ENCODE data around the gene SPINK1. TPM values are rescaled to one million over a fixed set of nuclear protein-coding genes. Genes with fewer than 3 reads are reported as not detected.

Gene SPINK1
- polyA plus RNA-seq, 1 donor from 2014 or later = not detected

DNA sequence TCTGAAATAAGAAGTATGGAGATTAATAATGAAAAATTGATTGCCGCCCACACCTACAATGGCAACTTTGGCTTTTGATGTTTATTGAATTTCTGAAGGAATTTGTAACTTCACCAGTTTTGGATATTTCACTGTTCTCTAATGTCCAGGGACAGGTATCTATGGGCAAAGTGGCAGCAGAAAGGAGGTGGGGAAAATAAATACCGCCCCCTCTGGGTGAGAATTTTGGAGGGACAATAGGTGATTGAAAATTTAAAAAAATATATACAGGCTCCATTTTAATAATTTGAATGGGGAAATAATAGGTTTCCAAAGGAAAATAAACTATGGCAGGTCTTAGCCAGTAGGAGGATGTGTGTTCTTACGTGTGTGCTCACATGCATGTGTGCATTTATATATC is 48.3 kb upstream of the SPINK1 start:
- no peak for TF ChIP-seq EP300 (conservative IDR thresholded peaks at IDR 0.05; ENCODE audit: poor library complexity, severe bottlenecking)
- no peak for TF ChIP-seq SMC3 (conservative IDR thresholded peaks at IDR 0.05; ENCODE audit: poor library complexity)
- no peak for TF ChIP-seq TAF1 (IDR thresholded peaks at IDR 0.05; ENCODE audit: low read depth)
- TF ChIP-seq POLR2AphosphoS5 (IDR thresholded peaks at IDR 0.05) = no peak
- TF ChIP-seq RAD21 (conservative IDR thresholded peaks at IDR 0.05) = no peak
- TF ChIP-seq, protein P1, sequence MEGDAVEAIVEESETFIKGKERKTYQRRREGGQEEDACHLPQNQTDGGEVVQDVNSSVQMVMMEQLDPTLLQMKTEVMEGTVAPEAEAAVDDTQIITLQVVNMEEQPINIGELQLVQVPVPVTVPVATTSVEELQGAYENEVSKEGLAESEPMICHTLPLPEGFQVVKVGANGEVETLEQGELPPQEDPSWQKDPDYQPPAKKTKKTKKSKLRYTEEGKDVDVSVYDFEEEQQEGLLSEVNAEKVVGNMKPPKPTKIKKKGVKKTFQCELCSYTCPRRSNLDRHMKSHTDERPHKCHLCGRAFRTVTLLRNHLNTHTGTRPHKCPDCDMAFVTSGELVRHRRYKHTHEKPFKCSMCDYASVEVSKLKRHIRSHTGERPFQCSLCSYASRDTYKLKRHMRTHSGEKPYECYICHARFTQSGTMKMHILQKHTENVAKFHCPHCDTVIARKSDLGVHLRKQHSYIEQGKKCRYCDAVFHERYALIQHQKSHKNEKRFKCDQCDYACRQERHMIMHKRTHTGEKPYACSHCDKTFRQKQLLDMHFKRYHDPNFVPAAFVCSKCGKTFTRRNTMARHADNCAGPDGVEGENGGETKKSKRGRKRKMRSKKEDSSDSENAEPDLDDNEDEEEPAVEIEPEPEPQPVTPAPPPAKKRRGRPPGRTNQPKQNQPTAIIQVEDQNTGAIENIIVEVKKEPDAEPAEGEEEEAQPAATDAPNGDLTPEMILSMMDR (IDR thresholded peaks at IDR 0.05; ENCODE audit: poor library complexity, severe bottlenecking) = no peak
- no peak for TF ChIP-seq REST (IDR thresholded peaks at IDR 0.05; ENCODE audit: borderline replicate concordance)
- TF ChIP-seq MXI1 (conservative IDR thresholded peaks at IDR 0.05; ENCODE audit: poor library complexity, severe bottlenecking) = no peak
- TF ChIP-seq EZH2 (IDR thresholded peaks at IDR 0.05; ENCODE audit: borderline replicate concordance, insufficient read depth, low read length, poor library complexity, severe bottlenecking) = no peak

GRCh38 chr5:147878066-147878759 is 46.7 kb upstream of the SPINK1 start, which contains the start of gene SCGB3A2:
Gene SCGB3A2 (plus strand): TSS chr5:147878711. CDS start chr5:147878804, 93 bp downstream.
- H3K4me2 ChIP-seq (ENCODE audit: low read length) = no peak within 1 kb of the TSS

More for the DNA sequence above, 48.3 kb upstream of the SPINK1 start:
- Histone ChIP-seq H3K9me3 (ENCODE audit: low read length) (no peaks in the 10 kb centered on the region), H3K79me2 (replicated peaks; ENCODE audit: insufficient read depth, low read length) (no peaks in the 10 kb centered on the region), H3F3A (ENCODE audit: insufficient read depth, low read length, poor library complexity, severe bottlenecking) (no peaks in the 10 kb centered on the region), H3K27me3 (ENCODE audit: insufficient read depth, low read depth, low read length) (no peaks in the 10 kb centered on the region), H4K20me1 (ENCODE audit: insufficient read depth) (no peaks in the 10 kb centered on the region), H3K9me2 (ENCODE audit: insufficient read depth, low read length) (no peaks in the 10 kb centered on the region), H3K27ac (ENCODE audit: low read length) (no peak overlapping the region), H3K4me2 (ENCODE audit: low read length) (no peak overlapping the region), H2AFZ (ENCODE audit: low read depth, low read length) (no peak overlapping the region), H3K4me3 (ENCODE audit: low read length) (no peak overlapping the region), H3K36me3 (ENCODE audit: insufficient read depth, low read length) (no peaks in the 10 kb centered on the region), H3K9ac (ENCODE audit: low read length) (no peak overlapping the region)

More at GRCh38 chr5:147878066-147878759, 46.7 kb upstream of the SPINK1 start, which contains the start of gene SCGB3A2:
- Histone ChIP-seq H3K9ac (ENCODE audit: low read length) (no peak within 1 kb of the TSS), H3K4me3 (ENCODE audit: low read length) (no peak within 1 kb of the TSS), H4K20me1 (ENCODE audit: insufficient read depth) (no peaks in the 10 kb centered on the region), H3K36me3 (ENCODE audit: insufficient read depth, low read length) (no peaks in the 10 kb centered on the region), H2AFZ (ENCODE audit: low read depth, low read length) (no peak within 1 kb of the TSS), H3K9me3 (ENCODE audit: low read length) (no peaks in the 10 kb centered on the region), H3K9me2 (ENCODE audit: insufficient read depth, low read length) (no peaks in the 10 kb centered on the region), H3F3A (ENCODE audit: insufficient read depth, low read length, poor library complexity, severe bottlenecking) (no peaks in the 10 kb centered on the region), H3K27me3 (ENCODE audit: insufficient read depth, low read depth, low read length) (no peaks in the 10 kb centered on the region), H3K27ac (ENCODE audit: low read length) (no peak within 1 kb of the TSS), H3K79me2 (replicated peaks; ENCODE audit: insufficient read depth, low read length) (no peaks in the 10 kb centered on the region)
- TF ChIP-seq RAD21 (conservative IDR thresholded peaks at IDR 0.05) = no peak
- TF ChIP-seq EZH2 (IDR thresholded peaks at IDR 0.05; ENCODE audit: borderline replicate concordance, insufficient read depth, low read length, poor library complexity, severe bottlenecking) = no peak
- no peak for TF ChIP-seq EP300 (conservative IDR thresholded peaks at IDR 0.05; ENCODE audit: poor library complexity, severe bottlenecking)
- TF ChIP-seq, protein P1 (IDR thresholded peaks at IDR 0.05; ENCODE audit: poor library complexity, severe bottlenecking) = no peak
- TF ChIP-seq MXI1 (conservative IDR thresholded peaks at IDR 0.05; ENCODE audit: poor library complexity, severe bottlenecking) = no peak
- no peak for TF ChIP-seq SMC3 (conservative IDR thresholded peaks at IDR 0.05; ENCODE audit: poor library complexity)
- no peak for TF ChIP-seq REST (IDR thresholded peaks at IDR 0.05; ENCODE audit: borderline replicate concordance)
- no peak for TF ChIP-seq TAF1 (IDR thresholded peaks at IDR 0.05; ENCODE audit: low read depth)
- no peak for TF ChIP-seq POLR2AphosphoS5 (IDR thresholded peaks at IDR 0.05)
